DND-41 (cell line): ENCODE measurements around the gene GRB7.

Experiments
- CTCF ChIP-seq: IDR thresholded peaks from 2 replicates; pipeline ENCODE4 v1.5.1; 2012; ENCODE audit warnings: borderline replicate concordance, low read length, moderate library complexity, mild to moderate bottlenecking; ENCODE audit not compliant: poor library complexity, severe bottlenecking; ENCODE audit errors: extremely low read depth
- EZH2 ChIP-seq: IDR thresholded peaks from 3 replicates; pipeline ENCODE4 v1.6.1; 2012; ENCODE audit warnings: borderline replicate concordance, low read depth, mild to moderate bottlenecking, moderate library complexity, low read length, inconsistent platforms; ENCODE audit not compliant: severe bottlenecking

GRCh38 chr17:39765175-39765574, 27.4 kb downstream of the GRB7 start:
- TF ChIP-seq CTCF = no peak
- TF ChIP-seq EZH2 = no peak
